Measurements from ENCODE around the gene NPFF.

- TF ChIP-seq, protein P1, sequence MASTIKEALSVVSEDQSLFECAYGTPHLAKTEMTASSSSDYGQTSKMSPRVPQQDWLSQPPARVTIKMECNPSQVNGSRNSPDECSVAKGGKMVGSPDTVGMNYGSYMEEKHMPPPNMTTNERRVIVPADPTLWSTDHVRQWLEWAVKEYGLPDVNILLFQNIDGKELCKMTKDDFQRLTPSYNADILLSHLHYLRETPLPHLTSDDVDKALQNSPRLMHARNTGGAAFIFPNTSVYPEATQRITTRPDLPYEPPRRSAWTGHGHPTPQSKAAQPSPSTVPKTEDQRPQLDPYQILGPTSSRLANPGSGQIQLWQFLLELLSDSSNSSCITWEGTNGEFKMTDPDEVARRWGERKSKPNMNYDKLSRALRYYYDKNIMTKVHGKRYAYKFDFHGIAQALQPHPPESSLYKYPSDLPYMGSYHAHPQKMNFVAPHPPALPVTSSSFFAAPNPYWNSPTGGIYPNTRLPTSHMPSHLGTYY (CRISPR knock-in tag; IDR thresholded peaks at IDR 0.05), result no peak
- no peak for TF ChIP-seq ZNF425 (CRISPR knock-in tag; conservative IDR thresholded peaks at IDR 0.05)
- TF ChIP-seq CTCF (IDR thresholded peaks at IDR 0.05), result no peak
- TF ChIP-seq, protein P2, sequence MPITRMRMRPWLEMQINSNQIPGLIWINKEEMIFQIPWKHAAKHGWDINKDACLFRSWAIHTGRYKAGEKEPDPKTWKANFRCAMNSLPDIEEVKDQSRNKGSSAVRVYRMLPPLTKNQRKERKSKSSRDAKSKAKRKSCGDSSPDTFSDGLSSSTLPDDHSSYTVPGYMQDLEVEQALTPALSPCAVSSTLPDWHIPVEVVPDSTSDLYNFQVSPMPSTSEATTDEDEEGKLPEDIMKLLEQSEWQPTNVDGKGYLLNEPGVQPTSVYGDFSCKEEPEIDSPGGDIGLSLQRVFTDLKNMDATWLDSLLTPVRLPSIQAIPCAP (CRISPR knock-in tag; IDR thresholded peaks at IDR 0.05), result no peak
- no peak for TF ChIP-seq ZBTB21 (CRISPR knock-in tag; IDR thresholded peaks at IDR 0.05; ENCODE audit: borderline replicate concordance)
- TF ChIP-seq TCF7 (CRISPR knock-in tag; IDR thresholded peaks at IDR 0.05; ENCODE audit: low read depth), result no peak
- TF ChIP-seq, protein P3, sequence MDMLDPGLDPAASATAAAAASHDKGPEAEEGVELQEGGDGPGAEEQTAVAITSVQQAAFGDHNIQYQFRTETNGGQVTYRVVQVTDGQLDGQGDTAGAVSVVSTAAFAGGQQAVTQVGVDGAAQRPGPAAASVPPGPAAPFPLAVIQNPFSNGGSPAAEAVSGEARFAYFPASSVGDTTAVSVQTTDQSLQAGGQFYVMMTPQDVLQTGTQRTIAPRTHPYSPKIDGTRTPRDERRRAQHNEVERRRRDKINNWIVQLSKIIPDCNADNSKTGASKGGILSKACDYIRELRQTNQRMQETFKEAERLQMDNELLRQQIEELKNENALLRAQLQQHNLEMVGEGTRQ (CRISPR knock-in tag; IDR thresholded peaks at IDR 0.05), result no peak
Measured at GRCh38 chr12:53480491-53481442, 26.5 kb downstream of the NPFF start.
